GM23248 (cell line): ENCODE data around the gene ENTPD2. TPM values are rescaled to one million over a fixed set of nuclear protein-coding genes. Genes with fewer than 3 reads are reported as not detected.
"Not testable (repeated sequence)": the region's sequence is repeated elsewhere in the genome, so short reads cannot be mapped to it uniquely, and the experiment has no call there.

Source experiments
- DNase-seq: peaks from one replicate; pipeline ENCODE4 v3.0.0-alpha.2; 2015
- H2AFZ ChIP-seq: fragments of 200-600 bp; sonication (generic); 2 replicates; pipeline ENCODE4 v1.6.1; 2016; ENCODE audit warnings: antibody characterized with exemption
- H3F3A ChIP-seq: fragments of 200-600 bp; sonication (generic); 2 replicates; pipeline ENCODE4 v1.6.1; 2016; ENCODE audit warnings: mild to moderate bottlenecking, antibody characterized with exemption, mixed run types; ENCODE audit not compliant: insufficient read depth
- H3K27ac ChIP-seq: fragments of 200-600 bp; sonication (generic); 2 replicates; pipeline ENCODE4 v1.5.1; 2016; ENCODE audit warnings: mild to moderate bottlenecking
- H3K27me3 ChIP-seq: fragments of 200-600 bp; sonication (generic); replicated peaks from 2 replicates; pipeline ENCODE4 v1.6.1; 2016; ENCODE audit warnings: mild to moderate bottlenecking; ENCODE audit not compliant: insufficient read depth
- H3K36me3 ChIP-seq: fragments of 200-600 bp; sonication (generic); 2 replicates; pipeline ENCODE4 v1.6.1; 2016; ENCODE audit warnings: low read depth, mild to moderate bottlenecking
- H3K4me1 ChIP-seq: fragments of 200-600 bp; sonication (generic); 2 replicates; pipeline ENCODE4 v1.6.1; 2016; ENCODE audit warnings: mild to moderate bottlenecking; ENCODE audit not compliant: insufficient read depth
- H3K4me2 ChIP-seq: fragments of 200-600 bp; sonication (generic); one replicate; pipeline ENCODE4 v1.6.1; 2016; ENCODE audit warnings: mild to moderate bottlenecking; ENCODE audit not compliant: unreplicated experiment
- H3K4me3 ChIP-seq: fragments of 200-600 bp; sonication (generic); 2 replicates; pipeline ENCODE4 v1.5.1; 2016; ENCODE audit warnings: mild to moderate bottlenecking
- H3K79me2 ChIP-seq: fragments of 200-600 bp; sonication (generic); 2 replicates; pipeline ENCODE4 v1.6.1; 2016; ENCODE audit warnings: mild to moderate bottlenecking; ENCODE audit not compliant: insufficient read depth
- H3K9ac ChIP-seq: fragments of 200-600 bp; sonication (generic); 2 replicates; pipeline ENCODE4 v1.6.1; 2016; ENCODE audit warnings: mild to moderate bottlenecking
- H3K9me2 ChIP-seq: fragments of 200-600 bp; sonication (generic); 2 replicates; pipeline ENCODE4 v1.6.1; 2016; ENCODE audit warnings: mixed run types, mild to moderate bottlenecking, moderate library complexity; ENCODE audit not compliant: insufficient read depth
- H3K9me3 ChIP-seq: fragments of 200-600 bp; sonication (generic); one replicate; pipeline ENCODE4 v1.6.1; 2017; ENCODE audit warnings: low read depth
- H4K20me1 ChIP-seq: fragments of 200-600 bp; sonication (generic); 2 replicates; pipeline ENCODE4 v1.6.0; 2016; ENCODE audit not compliant: insufficient read depth
- EZH2 ChIP-seq: fragments of 200-600 bp; sonication (generic); IDR thresholded peaks from 2 replicates; pipeline ENCODE4 v1.6.1; 2018; ENCODE audit warnings: antibody characterized with exemption, mild to moderate bottlenecking; ENCODE audit not compliant: insufficient read depth, poor library complexity, severe bottlenecking
- EZH2phosphoT487 ChIP-seq: fragments of 200-600 bp; sonication (generic); IDR thresholded peaks from 2 replicates; pipeline ENCODE4 v1.6.1; 2018; ENCODE audit warnings: antibody characterized with exemption, moderate library complexity, mild to moderate bottlenecking, low read depth; ENCODE audit not compliant: insufficient read depth
- WGBS, 2 experiments: methylation state at CpG; one replicate each; pipeline ENCODE4 v1.1.6; 2015 to 2017; ENCODE audit warnings: low lambda C conversion rate in 2 of 2, low coverage in 1 of 2; ENCODE audit errors: missing lambda C conversion rate in 2 of 2; 5-methylcytosine and 5-hydroxymethylcytosine counted together
- in situ Hi-C: fragments of 300-500 bp; cut with MboI; formaldehyde crosslinking; loops from 2 replicates; pipeline ENCODE4 v1.15.0; 2020
- polyA plus RNA-seq: library from polyadenylated mRNA; unstranded; fragments of >200 nt; fragmentation: Nextera tagmentation; extraction: Ambion mirVana; gene quantifications from 2 replicates; pipeline ENCODE4 v1.2.1, GENCODE V29; 2016
- total RNA-seq: library from RNA; depleted of rRNA; stranded (reverse); fragments of >200 nt; shearing (Covaris generic); gene quantifications from 2 replicates; pipeline ENCODE4 v1.2.3, GENCODE V29; 2014

The ENTPD2 gene
- total and polyA plus RNA-seq, 2 experiments from 2014 or later, result not detected

GRCh38 chr9:137034709-137035506 is 19.0 kb downstream of the ENTPD2 start:
- no peaks in the 10 kb centered on the region for H3K27me3 ChIP-seq
- H3F3A ChIP-seq, result no peaks in the 10 kb centered on the region
- H3K4me1 ChIP-seq, result no peaks in the 10 kb centered on the region
- no peaks in the 10 kb centered on the region for H3K79me2 ChIP-seq
- no peaks in the 10 kb centered on the region for H3K9me3 ChIP-seq
- no peak for TF ChIP-seq EZH2phosphoT487
- TF ChIP-seq EZH2, result no peak
- no peaks in the 10 kb centered on the region for H3K36me3 ChIP-seq
- no peak overlapping the region for H3K4me2 ChIP-seq
- 8 to 11% methylated on average over 18 to 24 of the region's 24 CpGs for WGBS, 2 experiments
- H3K4me3 ChIP-seq, result no peak overlapping the region
- H3K9ac ChIP-seq, result no peak overlapping the region
- H4K20me1 ChIP-seq, result no peaks in the 10 kb centered on the region
- in situ Hi-C loops, result loop anchor here (10.0 kb wide), 1 partner anchor 260 kb away; no protein-coding TSS in a partner anchor
- DNase-seq, result peak; percentile 87
- no peak overlapping the region for H3K27ac ChIP-seq
- no peaks in the 10 kb centered on the region for H3K9me2 ChIP-seq
- no peak overlapping the region for H2AFZ ChIP-seq

DNA sequence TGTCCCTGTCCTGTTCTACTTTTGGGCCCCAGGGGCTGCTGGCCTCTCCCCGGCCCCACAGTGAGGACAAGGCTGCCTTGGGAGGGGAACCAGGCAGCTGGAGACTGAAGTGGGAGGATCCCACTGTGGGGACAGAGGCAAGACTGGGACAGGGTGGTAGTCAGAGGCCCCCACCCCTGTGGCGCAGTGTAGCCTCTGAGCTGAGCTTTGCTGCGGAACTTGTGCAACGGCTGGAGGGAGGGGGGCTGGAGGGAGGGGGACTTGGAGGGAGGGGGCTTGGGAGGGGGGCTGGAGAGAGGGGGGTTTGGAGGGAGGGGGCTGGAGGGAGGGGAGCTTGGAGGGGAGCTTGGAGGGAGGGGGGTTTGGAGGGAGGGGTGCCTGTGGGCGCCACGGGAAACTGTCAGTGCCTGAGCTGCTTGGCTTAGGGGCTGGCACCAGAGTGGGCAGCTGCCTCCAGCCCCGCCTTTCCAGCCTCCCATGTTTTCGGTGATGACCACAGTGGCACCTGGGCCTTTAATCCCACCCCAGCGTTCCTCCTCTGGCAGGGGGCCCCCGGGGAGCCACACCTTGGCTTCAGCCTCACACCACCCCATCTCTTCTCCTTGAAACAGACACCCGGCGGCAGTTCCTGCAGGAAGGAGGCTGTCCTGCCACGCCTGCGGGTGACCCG is 19.7 kb downstream of the ENTPD2 start:
- H3K4me1 ChIP-seq, result no peaks in the 10 kb centered on the region
- H3K9me3 ChIP-seq, result no peaks in the 10 kb centered on the region
- no peaks in the 10 kb centered on the region for H3K79me2 ChIP-seq
- DNase-seq, result no peak
- H3K27ac ChIP-seq, result no peak overlapping the region
- H3K4me3 ChIP-seq, result no peak overlapping the region
- H2AFZ ChIP-seq, result no peak overlapping the region
- in situ Hi-C loops, result loop anchor here (10.0 kb wide), 1 partner anchor 259 kb away; no protein-coding TSS in a partner anchor
- no peaks in the 10 kb centered on the region for H3K27me3 ChIP-seq
- no peaks in the 10 kb centered on the region for H4K20me1 ChIP-seq
- no peak for TF ChIP-seq EZH2
- TF ChIP-seq EZH2phosphoT487, result no peak
- H3K4me2 ChIP-seq, result no peak overlapping the region
- no peaks in the 10 kb centered on the region for H3K9me2 ChIP-seq
- no peaks in the 10 kb centered on the region for H3F3A ChIP-seq
- 38 to 52% methylated on average over 10 to 15 of the region's 15 CpGs for WGBS, 2 experiments
- H3K36me3 ChIP-seq, result no peaks in the 10 kb centered on the region
- no peak overlapping the region for H3K9ac ChIP-seq

DNA sequence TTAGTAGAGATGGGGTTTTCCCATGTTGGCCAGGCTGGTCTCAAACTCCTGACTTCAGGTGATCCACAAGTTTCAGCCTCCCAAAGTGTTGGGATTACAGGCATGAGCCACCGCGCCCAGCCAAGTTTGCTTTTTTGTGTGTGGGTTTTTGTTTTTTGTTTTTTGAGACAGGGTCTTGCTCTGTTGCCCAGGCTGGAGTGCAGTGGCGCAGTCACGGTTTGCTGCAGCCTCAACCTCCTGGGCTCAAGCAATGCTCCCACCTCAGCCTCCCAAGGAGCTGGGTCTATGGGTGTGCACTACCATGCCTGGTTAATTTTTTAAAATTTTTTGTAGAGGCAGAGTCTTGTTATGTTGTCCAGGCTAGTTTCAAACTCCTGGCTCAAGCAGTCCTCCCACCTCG is 20.4 kb downstream of the ENTPD2 start:
- H3K4me3 ChIP-seq, H3K36me3 ChIP-seq, H3F3A ChIP-seq, H3K9ac ChIP-seq, H3K9me2 ChIP-seq, H3K4me1 ChIP-seq, H3K27ac ChIP-seq, H4K20me1 ChIP-seq, H3K4me2 ChIP-seq, H3K79me2 ChIP-seq, DNase-seq, H3K9me3 ChIP-seq, H2AFZ ChIP-seq, H3K27me3 ChIP-seq: not testable (repeated sequence)
- in situ Hi-C loops, result loop anchor here (10.0 kb wide), 1 partner anchor 259 kb away; no protein-coding TSS in a partner anchor
- WGBS, 2 experiments, result 87 to 94% methylated on average over 5 of the region's 5 CpGs

DNA sequence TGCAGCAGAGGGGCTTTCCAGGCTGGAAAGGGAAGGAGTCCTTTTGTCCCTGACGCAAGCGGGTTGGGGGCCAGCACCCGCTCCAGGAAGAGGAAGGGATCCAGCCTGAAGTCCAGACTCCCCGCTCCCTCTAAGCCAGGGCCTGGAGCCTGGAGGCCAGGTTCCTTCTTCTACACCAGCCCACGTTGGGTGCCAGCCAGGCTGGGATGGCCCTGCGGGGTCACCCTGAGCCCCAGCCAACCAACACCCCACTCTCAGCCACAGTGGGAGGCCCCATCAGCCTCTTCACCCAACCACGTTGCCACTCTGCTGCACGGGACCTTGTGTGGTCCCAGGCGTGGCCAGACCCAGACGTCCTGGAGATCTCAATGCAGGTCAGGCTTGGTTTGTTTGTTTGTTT is 21.0 kb downstream of the ENTPD2 start:
- H3F3A ChIP-seq, result no peaks in the 10 kb centered on the region
- no peak overlapping the region for H3K27ac ChIP-seq
- no peak overlapping the region for H3K4me3 ChIP-seq
- H3K79me2 ChIP-seq, result no peaks in the 10 kb centered on the region
- H3K9ac ChIP-seq, result no peak overlapping the region
- no peaks in the 10 kb centered on the region for H3K27me3 ChIP-seq
- H3K9me2 ChIP-seq, result no peaks in the 10 kb centered on the region
- no peaks in the 10 kb centered on the region for H3K4me1 ChIP-seq
- in situ Hi-C loops, result loop anchor here (10.0 kb wide), 1 partner anchor 258 kb away; no protein-coding TSS in a partner anchor
- no peaks in the 10 kb centered on the region for H4K20me1 ChIP-seq
- no peak for TF ChIP-seq EZH2
- TF ChIP-seq EZH2phosphoT487, result no peak
- H2AFZ ChIP-seq, result no peak overlapping the region
- DNase-seq, result no peak
- H3K36me3 ChIP-seq, result no peaks in the 10 kb centered on the region
- no peak overlapping the region for H3K4me2 ChIP-seq
- no peaks in the 10 kb centered on the region for H3K9me3 ChIP-seq
- 89% methylated on average over 8 to 10 of the region's 10 CpGs for WGBS, 2 experiments
